ENCODE results near the gene TMEM44.
"Not testable (repeated sequence)": the region's sequence is repeated elsewhere in the genome, so short reads cannot be mapped to it uniquely, and the experiment has no call there.

The TMEM44 gene

GRCh38 chr3:194640829-194641228 is 7.6 kb upstream of the TMEM44 start:
- peak in 2 of 4 experiments; percentile 10 to 31 for DNase-seq

- DNase-seq, result no peak
Observed at GRCh38 chr3:194638991-194639605, 5.9 kb upstream of the TMEM44 start.

- DNase-seq, result no peak
Observed at GRCh38 chr3:194637541-194638400, 4.6 kb upstream of the TMEM44 start.

- DNase-seq, result peak in 2 of 4 experiments; percentile 11 to 29
Observed at GRCh38 chr3:194637066-194637465, 3.8 kb upstream of the TMEM44 start.

- DNase-seq, result peak; percentile 20 to 58 (median 44)
Observed at GRCh38 chr3:194632809-194633348, 340 bp downstream of the TMEM44 start.

GRCh38 chr3:194632226-194632808 is 902 bp downstream of the TMEM44 start:
- no peak for DNase-seq

GRCh38 chr3:194631696-194632095 is 1.5 kb downstream of the TMEM44 start:
- no peak for DNase-seq

GRCh38 chr3:194630681-194631080 is 2.5 kb downstream of the TMEM44 start:
- not testable (repeated sequence) for DNase-seq

- no peak for DNase-seq
Observed at GRCh38 chr3:194624956-194625355, 8.3 kb downstream of the TMEM44 start.

- peak; percentile 31 to 65 (median 48) for DNase-seq
Observed at GRCh38 chr3:194623449-194624290, 9.5 kb downstream of the TMEM44 start.

GRCh38 chr3:194622621-194623340 is 10.4 kb downstream of the TMEM44 start:
- DNase-seq, result peak in 2 of 4 experiments; percentile 19 to 32

GRCh38 chr3:194621947-194622346 is 11.3 kb downstream of the TMEM44 start:
- DNase-seq, result no peak

- peak; percentile 51 to 79 (median 74) for DNase-seq
Observed at GRCh38 chr3:194620196-194620595, 13.0 kb downstream of the TMEM44 start.

- DNase-seq, result no peak
Observed at GRCh38 chr3:194619741-194620140, 13.5 kb downstream of the TMEM44 start.

GRCh38 chr3:194618858-194619608 is 14.2 kb downstream of the TMEM44 start:
- DNase-seq, result no peak

- DNase-seq, result no peak
Observed at GRCh38 chr3:194617827-194618226, 15.4 kb downstream of the TMEM44 start.

- DNase-seq, result no peak
Observed at GRCh38 chr3:194617143-194617671, 16.0 kb downstream of the TMEM44 start.

- DNase-seq, result no peak
Observed at GRCh38 chr3:194615226-194615625, 18.0 kb downstream of the TMEM44 start.

GRCh38 chr3:194612221-194612620 is 21.0 kb downstream of the TMEM44 start:
- DNase-seq, result peak; percentile 23 to 64 (median 52)

- no peak for DNase-seq
Observed at GRCh38 chr3:194610689-194611088, 22.5 kb downstream of the TMEM44 start.

Measured in suppressor macrophage (primary cell).